NCI-H2196 (cell line): ENCODE measurements around the gene CWC15.
"Not testable (repeated sequence)": the region's sequence is repeated elsewhere in the genome, so short reads cannot be mapped to it uniquely, and the experiment has no call there.

Source experiments
- DNase-seq: peaks from one replicate; lab custom pipeline; 2025; ENCODE audit not compliant: unreplicated experiment; lab: John Stamatoyannopoulos, UW

The CWC15 gene

GRCh38 chr11:94922321-94923003 lies 50.9 kb downstream of the CWC15 start:
- no peak for DNase-seq

DNA sequence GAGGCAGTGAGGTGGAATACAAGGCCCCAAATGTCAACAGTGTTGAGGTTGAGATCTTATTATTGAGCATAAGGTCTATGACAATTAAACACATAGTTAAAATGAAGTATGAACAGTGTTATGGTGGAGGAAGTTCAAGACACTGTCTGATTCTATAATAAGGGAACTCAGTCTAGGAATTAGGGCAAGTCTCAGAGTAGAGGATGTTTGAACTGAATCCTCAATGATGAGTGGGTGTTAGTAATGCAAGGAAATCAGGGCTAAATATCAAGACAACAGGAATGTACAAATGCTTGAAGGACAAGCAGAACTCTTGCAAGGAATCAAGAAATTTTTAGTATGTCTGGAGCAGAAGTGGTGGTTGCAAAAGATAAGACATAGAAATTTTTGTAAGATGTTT lies 53.0 kb downstream of the CWC15 start:
- DNase-seq, result no peak

- not testable (repeated sequence) for DNase-seq
Measured at GRCh38 chr11:94913718-94914394, 59.5 kb downstream of the CWC15 start.

- no peak for DNase-seq
Measured at GRCh38 chr11:94912806-94913205, 60.5 kb downstream of the CWC15 start.
